HG03280 (cell line): Measurements from ENCODE around the gene FAM117B.
"Not testable (repeated sequence)": the region's sequence is repeated elsewhere in the genome, so short reads cannot be mapped to it uniquely, and the experiment has no call there.

Source experiments
- ATAC-seq: cut with Tn5 transposase; IDR thresholded peaks from one replicate; pipeline ENCODE4 v1.9.1; 2021; ENCODE audit warnings: mild to moderate bottlenecking, moderate library complexity; ENCODE audit not compliant: unreplicated experiment

Gene FAM117B

DNA sequence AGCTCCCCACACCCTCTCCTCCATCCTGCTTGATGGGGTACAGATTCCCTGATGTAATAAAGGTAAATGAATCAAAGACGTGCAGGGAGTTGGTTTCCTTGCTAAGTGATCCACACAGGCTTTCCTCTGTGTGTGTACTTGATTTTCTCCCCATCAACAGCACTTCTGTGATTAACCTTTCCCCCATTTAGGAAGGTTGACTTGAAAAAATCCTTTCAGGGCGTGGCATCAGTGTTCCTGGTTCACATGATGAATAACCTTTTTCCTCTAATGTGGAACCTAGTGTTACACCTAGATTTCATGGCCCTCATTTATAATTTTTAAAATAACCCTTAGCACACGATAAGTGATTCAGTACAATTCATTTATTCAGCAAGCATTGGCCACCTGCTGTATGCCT lies 121.8 kb downstream of the FAM117B start:
- no peak for ATAC-seq

DNA sequence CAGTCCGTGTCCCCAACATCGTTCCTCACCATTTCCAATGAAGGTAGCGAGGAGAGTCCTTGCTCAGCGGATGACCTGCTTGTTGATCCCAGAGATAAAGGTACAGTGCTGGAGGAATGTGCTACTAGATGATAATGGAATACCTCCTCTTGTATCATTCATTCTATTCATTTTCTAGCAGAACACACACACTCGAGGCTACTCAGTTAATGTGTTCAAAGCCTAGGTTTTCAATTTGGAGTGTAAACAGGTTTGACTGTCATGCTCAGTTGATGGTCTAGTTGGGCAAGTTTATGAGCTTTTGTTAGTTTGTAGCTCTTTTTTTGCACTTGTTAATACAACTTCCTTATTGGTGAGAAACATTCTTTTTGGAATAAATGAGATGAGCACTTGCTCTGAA lies 122.6 kb downstream of the FAM117B start:
- ATAC-seq: no peak

DNA sequence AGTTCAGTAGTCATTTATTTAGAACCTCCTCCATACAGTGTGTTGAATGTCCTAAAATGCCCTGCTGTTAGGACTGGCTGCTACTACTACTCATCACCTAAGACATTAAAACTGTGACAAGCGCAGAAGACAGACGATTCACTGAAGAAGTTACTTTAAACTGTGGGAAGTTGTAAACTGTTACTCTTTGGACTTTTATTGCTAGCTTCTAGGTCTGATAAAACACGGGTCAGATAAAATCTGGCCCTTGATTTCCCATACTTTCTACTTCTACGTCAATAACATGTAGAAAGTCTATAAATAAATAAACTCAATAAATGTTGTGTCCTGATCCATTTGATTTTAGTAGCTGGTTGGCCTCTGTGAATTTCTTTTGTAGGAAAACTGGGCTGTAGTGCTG lies 123.4 kb downstream of the FAM117B start:
- no peak for ATAC-seq

DNA sequence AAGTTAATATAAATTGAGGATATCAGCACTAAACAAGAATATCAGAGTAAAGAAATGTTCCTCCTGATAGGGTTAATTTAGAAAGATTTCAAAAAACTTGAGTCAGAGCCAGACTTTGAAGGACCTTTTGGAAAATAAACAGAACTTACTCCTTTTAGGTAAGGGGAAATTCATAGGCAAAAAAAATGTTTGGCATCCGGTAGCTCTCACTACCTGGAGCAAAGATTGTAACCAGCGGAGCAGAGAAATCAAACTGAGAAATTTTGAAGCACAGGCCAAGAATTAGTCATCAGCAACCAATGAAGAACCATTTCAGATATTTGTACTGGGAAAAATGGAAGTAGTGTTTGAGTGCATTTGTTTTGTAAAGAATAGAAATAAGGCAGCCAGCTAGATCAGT lies 123.8 kb downstream of the FAM117B start:
- ATAC-seq: no peak

DNA sequence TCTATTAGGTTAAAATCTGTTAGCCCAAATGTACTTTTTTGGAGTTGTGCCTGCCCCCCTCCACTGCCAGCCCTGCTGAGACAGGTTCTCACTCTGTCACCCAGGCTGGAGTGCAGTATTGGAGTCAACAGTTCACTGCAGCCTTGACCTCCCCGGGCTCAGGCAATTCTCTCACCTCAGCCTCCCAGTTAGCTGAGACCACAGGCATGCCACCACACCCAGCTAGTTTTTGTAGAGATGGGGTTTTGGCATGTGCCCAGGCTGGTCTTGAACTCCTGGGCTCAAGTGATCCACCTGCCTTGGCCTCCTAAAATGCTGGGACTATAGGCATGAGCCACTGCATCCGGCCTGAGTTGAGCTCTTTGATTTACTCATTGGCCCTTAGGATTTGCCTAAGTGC lies 126.1 kb downstream of the FAM117B start:
- no peak for ATAC-seq

DNA sequence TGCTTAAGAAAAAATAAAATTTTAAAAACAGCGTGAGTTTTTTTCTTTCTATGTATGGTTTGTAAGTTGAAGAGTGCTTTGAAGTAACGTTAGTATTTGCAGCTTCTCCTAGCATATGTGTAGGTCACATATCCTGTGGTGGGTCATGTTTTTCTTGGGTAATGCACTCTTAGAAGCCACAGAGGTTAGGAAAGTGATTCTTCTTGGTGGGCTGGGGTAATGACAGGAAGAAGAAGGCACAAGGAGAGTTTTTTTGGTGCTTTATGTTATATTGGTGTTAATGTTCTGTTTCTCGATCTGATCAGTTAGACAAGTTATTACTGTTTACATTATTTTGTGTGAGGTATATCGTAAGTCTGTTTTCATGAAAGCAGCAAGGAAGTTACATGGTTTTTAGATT lies 127.8 kb downstream of the FAM117B start:
- no peak for ATAC-seq

DNA sequence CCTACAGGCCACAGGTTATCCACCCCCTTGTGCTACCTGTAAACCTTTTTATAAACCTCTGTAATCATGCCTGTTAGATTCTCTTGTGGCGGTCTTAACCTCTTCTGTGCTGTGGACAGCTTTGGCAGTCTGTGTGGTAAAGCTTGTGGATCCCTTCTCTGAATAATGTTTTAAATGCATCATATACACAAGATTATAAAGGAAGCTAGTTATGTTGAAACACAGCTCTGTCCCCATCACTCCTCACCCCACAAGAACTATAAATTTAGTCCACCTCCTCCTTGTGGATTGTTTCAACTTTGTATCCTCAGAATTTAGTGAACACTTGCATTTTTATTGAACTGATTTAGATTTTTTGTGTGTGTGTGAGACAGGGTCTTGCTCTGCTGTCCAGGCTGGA lies 129.1 kb downstream of the FAM117B start:
- no peak for ATAC-seq

DNA sequence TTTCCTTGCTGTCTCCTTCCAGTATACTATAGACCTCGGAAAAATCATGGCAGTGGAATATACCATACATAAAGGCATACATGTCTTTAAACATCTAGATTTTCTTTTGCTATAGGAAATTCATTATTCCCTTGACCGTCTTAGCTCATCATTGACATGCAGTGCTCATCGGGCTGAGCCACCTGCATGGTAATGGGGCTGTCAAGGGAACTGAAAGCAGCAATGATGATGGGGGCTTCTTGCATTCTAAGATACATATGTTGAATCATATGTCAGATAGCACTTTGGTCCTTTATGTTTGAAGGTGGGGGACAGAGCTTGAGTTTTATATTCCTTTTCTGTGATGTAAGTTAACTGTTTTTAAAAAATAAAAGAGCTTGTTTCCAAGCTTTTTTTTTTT lies 130.2 kb downstream of the FAM117B start:
- ATAC-seq: no peak

DNA sequence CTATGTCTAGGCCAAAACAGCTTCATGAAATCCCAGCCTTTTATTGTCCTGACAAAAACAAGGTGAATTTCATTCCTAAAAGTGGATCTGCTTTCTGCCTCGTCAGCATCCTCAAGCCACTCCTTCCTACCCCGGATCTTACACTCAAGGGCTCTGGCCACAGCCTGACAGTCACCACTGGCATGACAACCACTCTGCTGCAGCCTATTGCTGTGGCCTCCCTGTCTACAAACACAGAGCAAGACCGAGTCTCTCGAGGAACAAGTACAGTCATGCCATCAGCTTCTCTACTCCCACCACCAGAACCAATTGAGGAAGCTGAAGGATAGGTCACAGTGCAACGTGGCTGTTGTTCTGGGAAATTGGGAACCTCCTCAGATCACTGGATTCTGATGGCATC lies 130.7 kb downstream of the FAM117B start:
- no peak for ATAC-seq

DNA sequence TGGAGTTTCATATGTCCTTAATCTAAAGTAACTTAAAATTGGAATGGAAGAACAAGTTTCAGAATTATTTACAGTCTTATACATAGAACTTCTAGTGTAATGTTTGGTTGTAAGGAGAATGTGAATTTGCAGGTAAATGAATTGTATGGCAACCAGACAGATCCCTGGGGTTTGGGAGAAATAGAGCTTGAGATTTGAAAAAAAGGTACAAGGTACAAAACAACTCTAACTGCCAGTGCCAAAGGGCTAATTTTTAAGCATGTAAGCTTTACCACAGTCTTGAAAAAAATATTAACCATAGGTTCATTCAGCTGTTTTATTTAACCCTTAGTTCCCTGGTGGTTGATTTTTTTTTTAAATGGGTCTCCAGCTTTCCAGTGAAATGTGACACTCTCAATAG lies 133.5 kb downstream of the FAM117B start:
- no peak for ATAC-seq

DNA sequence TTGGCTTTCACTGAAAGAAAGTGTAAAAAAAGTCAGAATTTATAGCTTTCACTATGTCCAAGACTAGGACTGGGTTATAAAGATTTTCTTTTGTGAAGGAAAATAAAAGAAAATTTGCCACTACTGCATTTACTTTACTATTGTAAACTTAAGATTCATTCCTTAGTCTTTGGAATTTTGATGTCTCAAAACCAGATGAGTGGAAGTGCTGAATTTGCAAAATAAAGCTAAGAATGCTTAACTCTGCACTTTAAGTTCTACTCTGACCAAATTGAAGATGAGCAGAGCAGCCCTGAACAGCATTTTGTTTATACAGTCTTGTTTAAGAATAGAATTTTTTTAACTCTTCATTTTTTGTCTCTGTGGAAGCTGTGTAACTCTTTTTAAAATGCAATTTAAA lies 134.4 kb downstream of the FAM117B start:
- ATAC-seq: no peak

DNA sequence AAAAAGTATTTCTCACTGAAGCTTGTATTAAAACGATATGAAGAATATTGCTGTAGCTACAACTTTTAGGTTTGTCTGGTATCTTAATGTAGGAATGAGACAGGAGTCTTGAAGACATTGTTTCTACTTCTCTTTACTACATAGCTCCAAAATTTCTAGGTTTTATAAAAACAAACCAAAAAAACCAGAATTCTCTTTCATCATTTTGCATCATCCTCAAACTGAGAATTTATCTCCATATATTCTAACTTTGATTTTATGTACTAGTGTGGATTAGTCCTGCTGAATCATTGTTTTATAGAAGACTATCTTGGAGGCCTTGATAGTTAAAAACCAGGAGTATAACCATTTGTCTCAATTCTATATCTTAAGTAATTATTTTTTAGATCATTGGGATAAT lies 136.6 kb downstream of the FAM117B start:
- ATAC-seq: no peak

DNA sequence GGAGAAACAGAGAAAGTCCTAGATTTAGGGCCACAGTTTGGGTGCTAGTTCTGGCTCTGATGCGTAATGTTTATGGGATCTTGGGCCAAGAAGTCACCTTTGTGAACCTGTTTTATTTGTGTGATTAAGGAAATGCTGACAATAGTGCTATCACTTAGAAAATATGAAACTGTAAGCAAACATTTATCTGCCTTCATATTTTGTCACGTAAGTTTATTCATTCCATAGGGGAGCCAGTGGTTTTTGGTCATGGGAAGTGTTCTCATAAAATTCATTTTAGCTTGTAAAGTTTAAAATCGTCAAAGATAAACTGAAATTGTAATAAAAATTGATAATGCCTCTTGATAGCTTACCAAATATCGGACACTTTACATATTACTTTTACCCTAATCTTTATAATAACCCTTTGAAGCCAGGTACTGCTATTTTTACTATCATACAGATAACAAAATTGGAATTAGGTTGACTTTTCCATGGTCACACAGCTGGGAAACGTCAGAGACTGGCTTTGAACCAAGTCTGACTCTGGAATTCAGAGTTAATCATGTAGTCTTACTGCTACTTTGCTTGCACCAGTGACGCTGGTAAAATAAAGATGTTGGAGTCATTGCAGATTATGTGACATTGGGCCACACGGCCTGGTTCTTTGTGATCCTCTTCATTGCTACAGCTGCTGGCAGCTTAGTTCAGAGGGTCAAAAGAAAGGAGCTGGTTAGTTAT lies 137.1 kb downstream of the FAM117B start:
- ATAC-seq: no peak

DNA sequence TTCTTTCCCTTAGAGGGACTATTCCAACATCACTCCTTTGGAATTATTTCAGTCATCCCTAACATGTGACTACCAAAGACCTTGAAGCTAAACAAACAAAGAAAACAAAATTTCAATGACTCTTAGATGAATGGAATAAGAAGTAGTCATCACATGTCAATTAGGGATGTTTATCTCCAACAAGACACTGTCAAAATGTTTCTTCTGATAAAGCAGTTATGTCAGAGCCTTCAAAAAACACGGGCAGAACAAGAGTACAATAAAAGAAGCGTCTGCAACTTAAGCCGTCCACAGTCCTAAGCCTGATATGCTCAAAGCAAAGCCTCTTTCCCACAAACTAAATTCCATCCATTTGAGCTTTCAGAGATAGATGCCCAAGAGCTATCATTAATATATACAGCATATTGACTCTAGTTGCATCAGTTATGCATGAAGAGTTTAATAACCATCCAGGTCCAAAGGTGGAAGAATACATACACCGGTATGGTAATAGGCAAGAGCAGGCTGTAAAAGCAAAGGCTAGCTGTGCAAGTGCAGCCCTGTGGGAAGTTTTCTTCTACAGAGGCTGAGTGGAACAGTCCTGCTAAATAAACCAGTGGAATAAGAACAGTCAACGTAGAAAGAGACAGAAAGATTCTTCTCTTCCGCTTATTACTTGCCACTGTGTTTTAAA lies 138.7 kb downstream of the FAM117B start:
- ATAC-seq: no peak

DNA sequence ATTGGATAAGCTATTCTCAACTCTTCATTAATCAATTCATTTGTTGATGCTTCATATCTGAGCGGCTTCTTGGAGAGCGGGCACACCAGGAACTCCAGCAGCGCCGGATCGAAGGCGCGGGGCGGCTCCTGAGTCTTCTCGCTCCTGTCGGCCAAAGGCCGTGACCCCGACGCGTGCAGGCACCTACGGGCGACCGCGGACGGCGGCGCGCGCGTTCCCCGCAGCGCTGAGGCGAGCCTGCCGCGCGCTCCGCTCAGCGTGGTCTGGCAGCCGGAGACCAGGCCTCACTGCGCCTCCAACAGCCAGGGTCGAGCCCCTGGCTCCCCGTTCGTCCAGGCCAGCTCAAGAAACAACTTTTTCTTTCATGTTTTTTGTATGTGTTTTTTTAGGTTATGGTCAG lies 139.3 kb downstream of the FAM117B start:
- ATAC-seq: no peak

DNA sequence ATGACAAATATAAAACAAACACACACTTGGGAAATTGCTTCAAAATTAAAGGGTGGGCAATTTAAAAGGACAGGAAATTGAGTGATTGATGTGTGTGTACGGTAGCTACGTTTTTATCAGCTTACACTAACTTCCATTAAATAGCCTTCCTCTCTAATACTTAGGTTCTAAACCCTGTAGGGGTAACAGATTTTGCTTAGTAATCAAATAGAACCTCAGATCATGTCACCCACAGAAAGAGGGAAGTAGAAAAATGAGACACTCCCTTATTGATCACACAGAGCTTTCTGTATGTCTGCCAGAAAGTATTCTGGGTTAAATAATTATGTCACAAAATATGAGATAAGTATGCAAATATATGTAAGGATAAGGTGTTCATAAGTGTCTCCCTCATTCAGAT lies 143.4 kb downstream of the FAM117B start:
- ATAC-seq: no peak

DNA sequence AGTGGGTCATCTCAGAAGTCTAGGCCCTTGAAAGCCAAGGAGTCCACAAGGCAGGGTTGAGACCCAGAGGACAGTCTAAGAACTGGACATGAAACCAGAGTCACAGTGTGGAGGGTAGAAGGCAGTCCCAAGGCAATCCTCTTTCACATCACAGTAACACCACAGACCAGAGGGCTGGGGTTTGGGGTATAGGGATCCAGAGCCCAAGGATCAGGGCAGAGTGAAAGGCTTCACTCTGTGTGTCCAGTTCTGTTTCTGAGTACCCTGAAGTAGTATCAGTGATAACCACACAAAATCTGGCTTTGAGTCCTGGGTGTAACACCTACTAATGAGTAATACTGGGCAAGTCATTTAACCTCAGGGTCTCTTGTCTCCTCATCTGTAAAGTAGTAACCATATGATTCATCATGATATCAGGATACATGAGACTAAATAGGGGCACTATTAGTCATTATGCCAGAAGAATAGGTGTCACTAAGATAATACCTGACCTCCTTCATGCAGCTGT lies 145.8 kb downstream of the FAM117B start:
- peak; percentile 89 for ATAC-seq

DNA sequence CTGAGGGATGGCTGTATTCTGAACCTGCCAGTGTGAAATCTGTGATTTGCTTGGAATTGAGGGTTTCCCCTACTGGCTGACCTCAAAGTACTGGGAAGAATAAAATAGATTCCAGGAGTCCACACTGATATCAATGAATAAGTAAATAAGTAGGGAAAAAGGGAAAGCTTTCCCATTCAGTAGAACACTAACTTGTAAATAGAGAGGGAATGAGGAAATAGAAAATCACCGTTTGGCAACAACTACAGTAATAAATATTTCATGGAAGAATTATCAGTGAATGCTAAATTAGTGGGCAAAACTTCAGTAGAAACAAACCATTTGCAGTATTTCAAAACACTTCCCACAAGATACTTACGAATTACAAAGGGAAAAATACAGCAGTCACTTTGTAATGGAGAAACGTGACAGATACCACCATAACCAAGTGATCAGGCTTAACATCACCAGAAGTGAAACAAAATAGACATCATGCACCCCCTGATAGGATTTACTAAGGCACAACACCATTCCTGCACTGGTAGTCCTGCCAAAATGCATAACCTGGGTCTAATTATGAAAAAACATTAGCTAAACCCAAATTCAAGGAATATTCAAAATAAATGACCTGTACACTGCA lies 148.3 kb downstream of the FAM117B start:
- no peak for ATAC-seq

DNA sequence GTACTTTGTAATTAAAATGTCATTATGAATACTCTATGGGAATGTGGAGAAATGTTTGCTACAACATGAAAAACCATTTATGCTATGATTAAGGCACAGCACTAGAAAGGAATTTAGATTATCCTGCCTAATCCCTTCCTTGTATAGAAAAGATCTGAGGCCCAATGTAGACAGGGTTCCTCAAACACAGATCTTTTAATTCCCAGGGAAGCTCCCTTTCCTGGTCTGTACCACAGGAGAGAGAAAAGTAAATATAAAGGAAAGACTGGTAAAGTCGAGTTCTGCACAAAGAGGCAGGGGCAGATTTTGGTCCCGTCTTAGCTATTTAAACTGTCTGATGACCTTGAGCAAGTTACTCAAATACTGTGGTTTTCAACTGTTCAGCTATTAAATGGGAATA lies 152.1 kb downstream of the FAM117B start:
- ATAC-seq: no peak

DNA sequence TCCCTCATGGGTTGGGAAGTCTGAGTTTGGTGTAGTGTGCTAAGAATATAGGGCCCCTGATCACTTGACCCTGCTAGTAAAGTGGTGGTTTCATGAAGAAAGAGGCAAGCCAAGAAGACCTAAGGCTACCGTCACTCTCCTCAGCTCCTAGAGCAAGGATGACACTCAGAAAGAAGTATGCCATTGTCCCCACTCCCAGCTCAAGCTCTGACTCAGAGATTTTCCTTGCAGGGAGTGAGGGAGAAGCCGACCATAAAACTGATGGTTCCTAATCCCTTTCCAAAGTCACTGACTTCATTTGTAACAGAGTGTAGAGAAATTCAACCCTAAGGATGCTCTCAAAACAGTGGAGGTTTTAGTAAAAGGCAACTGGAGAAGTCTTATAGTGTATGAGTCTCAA lies 155.9 kb downstream of the FAM117B start:
- ATAC-seq: no peak

DNA sequence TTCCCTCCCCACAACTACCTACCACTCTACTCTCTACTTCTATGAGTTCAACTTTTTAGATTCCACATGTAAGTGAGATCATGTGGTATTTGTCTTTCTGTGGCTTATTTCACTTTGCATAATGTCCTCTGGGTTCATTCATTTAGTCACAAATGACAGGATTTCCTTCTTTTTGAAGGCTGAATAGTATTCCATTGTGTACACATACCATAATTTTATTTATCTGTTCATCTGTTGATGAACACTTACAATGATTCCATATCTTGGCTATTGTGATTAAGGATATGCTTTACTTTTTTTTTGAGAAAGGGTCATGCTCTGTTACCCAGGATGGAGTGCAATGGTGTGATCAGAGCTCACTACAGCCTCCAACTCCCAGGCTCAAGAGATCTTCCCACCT lies 163.2 kb downstream of the FAM117B start:
- ATAC-seq: no peak

DNA sequence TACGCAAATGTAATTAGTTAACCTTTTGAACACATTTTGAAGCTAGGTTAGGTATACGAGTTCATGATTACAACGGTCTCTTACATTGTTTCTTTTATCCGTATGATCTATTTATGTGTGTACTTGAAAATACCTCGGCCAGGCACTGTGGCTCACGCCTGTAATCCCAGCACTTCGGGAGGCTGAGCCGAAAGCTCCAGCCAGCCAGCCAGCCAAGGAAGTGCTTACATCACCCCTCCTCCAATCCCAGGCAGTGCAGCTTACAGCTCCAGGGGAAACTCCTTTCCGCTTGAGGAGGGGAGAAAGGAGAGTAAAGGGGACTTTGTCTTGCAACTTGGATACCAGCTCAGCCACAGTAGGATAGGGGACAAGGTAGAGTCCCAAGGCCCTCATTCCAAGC lies 171.1 kb downstream of the FAM117B start:
- not testable (repeated sequence) for ATAC-seq
